Stimulated activated CD8-positive, alpha-beta memory T cell treated with anti-CD3 and anti-CD28 coated beads, Interleukin-7, amount 100 ng/mL, for 24 hours (primary cell): ENCODE data around the gene CCNF.

Source experiments
- DNase-seq: peaks from one replicate; pipeline ENCODE4 v3.0.0-alpha.2; 2020; ENCODE audit warnings: low read depth

CCNF gene

GRCh38 chr16:2507052-2507659, 77.9 kb downstream of the CCNF start:
- no peak for DNase-seq

GRCh38 chr16:2507665-2508064, 78.4 kb downstream of the CCNF start:
- DNase-seq = no peak
